HepG2 (cell line): ENCODE data around the gene PCSK7. TPM values are rescaled to one million over a fixed set of nuclear protein-coding genes. Genes with fewer than 3 reads are reported as not detected.
A peak's percentile ranks its signal among the peaks of the same experiment; 100 is the strongest.

Experiments used
- ATAC-seq: fragments of 200-7000 bp; cut with Tn5 transposase; 3 replicates; pipeline ENCODE4 v1.9.1; 2020; ENCODE audit warnings: mild to moderate bottlenecking, moderate library complexity
- BruUV-seq: library from RNA; stranded (reverse); fragments of 400-500 nt; replicated peaks from 2 replicates; lab custom pipeline; 2021; lab: Mats Ljungman, UMichigan
- CTCF ChIA-PET: fragments of 300-600 bp; formaldehyde crosslinking; extraction: SDS; loops from one replicate; lab custom pipeline; 2021; ENCODE audit warnings: low total read pairs, inconsistent platforms, low intra/inter-chr PET ratio; lab: Yijun Ruan, JAX
- POLR2A ChIA-PET: fragments of 350-600 bp; sonication (Branson Sonifier 250); formaldehyde crosslinking; loops from one replicate; lab custom pipeline; 2020; ENCODE audit warnings: antibody characterized with exemption, inconsistent platforms; lab: Yijun Ruan, JAX
- DNase-seq: peaks from one replicate; pipeline ENCODE4 v3.0.0-alpha.2; 2015; ENCODE audit warnings: low spot score
- FAIRE-seq: peaks from 3 replicates; lab custom pipeline; 2011; peaks lifted over from hg19 to GRCh38; lab: Jason Lieb, UNC
- H2AFZ ChIP-seq: one replicate; pipeline ENCODE4 v1.6.1; 2011; ENCODE audit warnings: low read length, inconsistent platforms
- H3K27ac ChIP-seq: fragments of 300-600 bp; 3 replicates; pipeline ENCODE4 v1.8.0; 2011; ENCODE audit warnings: mixed run types, mild to moderate bottlenecking, mixed read lengths, low read length, inconsistent platforms; ENCODE audit not compliant: insufficient read depth; ENCODE audit errors: extremely low read length
- H3K27me3 ChIP-seq, 2 experiments: fragments of 200-600 bp in 1 of 2; 2 replicates in 1 of 2; 3 replicates in 1 of 2; pipeline versions ENCODE4 v1.6.0 to v1.8.0; 2011; ENCODE audit warnings: low read length in 2 of 2, mild to moderate bottlenecking in 2 of 2, moderate library complexity in 2 of 2, inconsistent platforms in 1 of 2; ENCODE audit not compliant: insufficient read depth in 2 of 2, control insufficient read depth in 1 of 2
- H3K36me3 ChIP-seq, 2 experiments: fragments of 200-600 bp in 1 of 2; replicated peaks in 1 of 2; 2 replicates in 1 of 2; 3 replicates in 1 of 2; pipeline versions ENCODE4 v1.5.1 to v1.8.0; 2011; ENCODE audit warnings: low read length in 2 of 2, inconsistent platforms in 1 of 2; ENCODE audit not compliant: insufficient read depth in 2 of 2, control insufficient read depth in 1 of 2
- H3K4me1 ChIP-seq: 2 replicates; pipeline ENCODE4 v1.5.1; 2012; ENCODE audit warnings: low read length, inconsistent platforms; ENCODE audit not compliant: insufficient read depth
- H3K4me2 ChIP-seq: 2 replicates; pipeline ENCODE4 v1.6.0; 2011; ENCODE audit warnings: low read depth, low read length, inconsistent platforms
- H3K4me3 ChIP-seq, 3 experiments: fragments of 200-600 bp in 1 of 3; sonication (generic), shearing (Covaris generic) in 1 of 3; replicated peaks in 1 of 3; 2 replicates each; pipeline ENCODE4 v1.5.1; 2011 to 2016; ENCODE audit warnings: low read length in 3 of 3, inconsistent platforms in 2 of 3, low read depth in 2 of 3, mild to moderate bottlenecking in 2 of 3, control low read depth in 1 of 3, mixed read lengths in 1 of 3; ENCODE audit not compliant: insufficient read depth in 1 of 3
- H3K79me2 ChIP-seq: one replicate; pipeline ENCODE4 v1.6.1; 2011; ENCODE audit warnings: low read length, inconsistent platforms; ENCODE audit not compliant: insufficient read depth
- H3K9ac ChIP-seq: 2 replicates; pipeline ENCODE4 v1.6.0; 2011; ENCODE audit warnings: mild to moderate bottlenecking, low read depth, low read length, inconsistent platforms; ENCODE audit not compliant: insufficient read depth
- H3K9me3 ChIP-seq: 2 replicates; pipeline ENCODE4 v1.5.1; 2012; ENCODE audit warnings: mild to moderate bottlenecking, low read length
- H4K20me1 ChIP-seq: 2 replicates; pipeline ENCODE4 v1.6.0; 2011; ENCODE audit warnings: inconsistent platforms, mild to moderate bottlenecking, low read length, moderate library complexity; ENCODE audit not compliant: insufficient read depth
- AGO2 ChIP-seq: fragments of 200-400 bp; formaldehyde crosslinking; optimal IDR thresholded peaks from 2 replicates; pipeline ENCODE3; 2017; ENCODE audit warnings: mild to moderate bottlenecking, low read depth, low read length, moderate library complexity
- ETV6 ChIP-seq: sonication (generic); formaldehyde crosslinking; conservative IDR thresholded peaks from 2 replicates; pipeline ENCODE4 v1.4.0; 2020; ENCODE audit warnings: missing genetic modification reagents
- JDP2 ChIP-seq: sonication (generic); formaldehyde crosslinking; IDR thresholded peaks from 2 replicates; pipeline ENCODE4 v1.8.1; 2022; ENCODE audit warnings: missing genetic modification reagents, borderline replicate concordance
- JUN ChIP-seq: sonication (generic); formaldehyde crosslinking; IDR thresholded peaks from 2 replicates; pipeline ENCODE4 v1.4.0; 2020; ENCODE audit warnings: mild to moderate bottlenecking, missing genetic modification reagents
- NR3C1 ChIP-seq: sonication (generic); formaldehyde crosslinking; IDR thresholded peaks from 2 replicates; pipeline ENCODE4 v1.4.0; 2020; ENCODE audit warnings: missing genetic modification reagents
- SALL1 ChIP-seq: sonication (generic); formaldehyde crosslinking; IDR thresholded peaks from 2 replicates; pipeline ENCODE4 v1.8.0; 2022; ENCODE audit warnings: mild to moderate bottlenecking, missing genetic modification reagents
- XBP1 ChIP-seq: sonication (generic); formaldehyde crosslinking; IDR thresholded peaks from 2 replicates; pipeline ENCODE4 v1.5.0; 2020; ENCODE audit warnings: missing genetic modification reagents
- ZBTB8A ChIP-seq: sonication (generic); formaldehyde crosslinking; IDR thresholded peaks from 2 replicates; pipeline ENCODE4 v1.4.0; 2020; ENCODE audit warnings: mild to moderate bottlenecking, low read depth, missing genetic modification reagents, borderline replicate concordance
- ZFP36L2 ChIP-seq: sonication (generic); formaldehyde crosslinking; IDR thresholded peaks from 2 replicates; pipeline ENCODE4 v1.4.0; 2020; ENCODE audit warnings: missing genetic modification reagents
- ZNF468 ChIP-seq: sonication (generic); formaldehyde crosslinking; IDR thresholded peaks from 2 replicates; pipeline ENCODE4 v1.8.0; 2022; ENCODE audit warnings: mild to moderate bottlenecking, moderate library complexity, missing genetic modification reagents
- WGBS: methylation state at CpG from one replicate; pipeline ENCODE4 v1.1.6; 2017; ENCODE audit warnings: low lambda C conversion rate; 5-methylcytosine and 5-hydroxymethylcytosine counted together
- in situ Hi-C: cut with HindIII; loops from 2 replicates; pipeline ENCODE4 v1.10.0; 2017; ENCODE audit warnings: low pct_unique_long_range_greater_than_20kb; ENCODE audit not compliant: extremely low pct_ligation_motif_present
- intact Hi-C: fragments of 100-400 bp; cut with micrococcal nuclease; formaldehyde crosslinking; loops from one replicate; pipeline ENCODE4 v1.10.0; 2022; ENCODE audit not compliant: unreplicated experiment
- polyA plus RNA-seq, 8 experiments: library from polyadenylated mRNA; depleted of rRNA in 3 of 8; stranded (reverse) in 7 of 8; unstranded in 1 of 8; fragments of >200 nt; fragmentation: Illumina TruSeq in 4 of 8; extraction: Trizol in 4 of 8; gene quantifications; 2 replicates each; pipeline versions ENCODE4 v1.2.1 to v1.2.3, GENCODE V29; 2011 to 2016; ENCODE audit warnings: low read depth in 4 of 8, missing spikeins in 1 of 8, mixed read lengths in 1 of 8; ENCODE audit not compliant: insufficient read depth in 1 of 8
- total RNA-seq, 5 experiments: library from RNA; depleted of rRNA; stranded (reverse); fragments of >200 nt; fragmentation: Illumina TruSeq; extraction: Trizol; gene quantifications; 2 replicates each; pipeline ENCODE4 v1.2.3, GENCODE V29; 2016; ENCODE audit warnings: low read depth in 1 of 5
- TF ChIP-seq, protein P1 (sequence below): sonication (generic); formaldehyde crosslinking; IDR thresholded peaks from 2 replicates; pipeline ENCODE4 v1.4.0; 2020; ENCODE audit warnings: mild to moderate bottlenecking, missing genetic modification reagents

PCSK7 gene
- total and polyA plus RNA-seq, 2 of the 13 experiments (the other 11 are each of a cell fraction or from before 2014, with no cell fraction given), result 13.4 to 13.8 TPM

DNA sequence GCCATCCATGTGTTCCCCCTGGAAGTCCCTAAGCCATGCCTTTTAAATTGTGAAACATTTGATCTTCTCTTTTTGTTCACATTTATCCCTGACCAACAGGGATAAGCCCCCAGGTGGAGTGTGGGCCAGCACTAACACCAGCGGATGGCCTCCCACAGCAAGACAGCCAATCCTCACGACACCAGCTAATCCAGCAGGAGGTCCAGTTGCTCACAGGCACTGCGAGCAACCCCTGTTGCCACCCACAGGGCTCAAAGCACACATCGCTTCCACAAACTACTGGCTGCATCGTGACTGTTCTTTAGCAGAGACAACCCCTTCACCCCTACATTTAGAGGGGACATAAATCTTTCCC is 2.0 kb downstream of the PCSK7 start:
- 98% methylated on average over 4 of the region's 5 CpGs for WGBS
- Histone ChIP-seq H4K20me1 (no peaks in the 10 kb centered on the region), H2AFZ (no peak overlapping the region)
- TF ChIP-seq XBP1 (no peak), ZNF468 (CRISPR knock-in tag) (no peak), JUN (CRISPR knock-in tag) (no peak), JDP2 (CRISPR knock-in tag) (no peak), NR3C1 (CRISPR knock-in tag) (no peak), ZFP36L2 (CRISPR knock-in tag) (no peak), ZBTB8A (CRISPR knock-in tag) (no peak), ETV6 (CRISPR knock-in tag) (no peak), AGO2 (no peak), SALL1 (CRISPR knock-in tag) (no peak)
- TF ChIP-seq, protein P1, sequence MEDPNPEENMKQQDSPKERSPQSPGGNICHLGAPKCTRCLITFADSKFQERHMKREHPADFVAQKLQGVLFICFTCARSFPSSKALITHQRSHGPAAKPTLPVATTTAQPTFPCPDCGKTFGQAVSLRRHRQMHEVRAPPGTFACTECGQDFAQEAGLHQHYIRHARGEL, result no peak
- TF ChIP-seq, all 625 proteins: peak for 0
- Histone ChIP-seq H3K9ac (no peak overlapping the region), H3K27ac (no peak overlapping the region), H3K27me3 (no peaks in the 10 kb centered on the region), H3K4me3 (no peak overlapping the region), H3K36me3 (peaks cover 2 to 9% of the 10 kb centered on the region in 2 experiments; a peak in 1 of 5 replicates), H3K4me1 (peaks cover 32% of the 10 kb centered on the region), H3K79me2 (peaks cover 10% of the 10 kb centered on the region), H3K9me3 (no peaks in the 10 kb centered on the region), H3K4me2 (no peak overlapping the region)
- in situ Hi-C loops, result loop anchor here (5.0 kb wide), 2 partner anchors 87 to 358 kb away; partner anchors contain the start of gene BACE1
- CTCF ChIA-PET, result no interaction called here
- intact Hi-C loops, result loop anchor here (5.0 to 10.0 kb wide), 2 partner anchors 125 to 182 kb away; no protein-coding TSS in a partner anchor
- FAIRE-seq, result no peak
- BruUV-seq, result TSS peak; percentile 41
- DNase-seq, result no peak
- POLR2A ChIA-PET, result no interaction called here
- ATAC-seq, result no peak
